Renal pelvis (tissue), 4 donors: Measurements from ENCODE around the gene SYNE3. TPM values are rescaled to one million over a fixed set of nuclear protein-coding genes. Genes with fewer than 3 reads are reported as not detected.
"Not testable (repeated sequence)": the region's sequence is repeated elsewhere in the genome, so short reads cannot be mapped to it uniquely, and the experiment has no call there.

Experiments used
- DNase-seq: peaks from one replicate; pipeline ENCODE4 v3.0.0-alpha.2; 2013
- polyA plus RNA-seq, 3 donors: library from polyadenylated mRNA; unstranded; fragments of 120-200 nt; gene quantifications; one replicate each; pipeline ENCODE4 v1.2.1, GENCODE V29; 2013; ENCODE audit not compliant: insufficient read length in 3 of 3

SYNE3 gene
- polyA plus RNA-seq, 3 donors = 2.0 to 2.9 (median 2.2) TPM

- no peak for DNase-seq
These were observed 9.5 kb upstream of the SYNE3 start for GRCh38 chr14:95525999-95526398.

- DNase-seq = no peak
These were observed 8.5 kb upstream of the SYNE3 start for GRCh38 chr14:95524706-95525512.

GRCh38 chr14:95523815-95524448, 7.5 kb upstream of the SYNE3 start:
- no peak for DNase-seq

- no peak for DNase-seq
These were observed 6.8 kb upstream of the SYNE3 start for GRCh38 chr14:95523051-95523814.

GRCh38 chr14:95522556-95522955, 6.1 kb upstream of the SYNE3 start:
- no peak for DNase-seq

- no peak for DNase-seq
These were observed 5.7 kb upstream of the SYNE3 start for GRCh38 chr14:95522116-95522515.

- DNase-seq = no peak
These were observed 4.6 kb upstream of the SYNE3 start for GRCh38 chr14:95521001-95521400.

GRCh38 chr14:95520346-95520745, 3.9 kb upstream of the SYNE3 start:
- DNase-seq = no peak

GRCh38 chr14:95519699-95520098, 3.2 kb upstream of the SYNE3 start:
- no peak for DNase-seq

GRCh38 chr14:95518045-95518751, 1.7 kb upstream of the SYNE3 start:
- no peak for DNase-seq

GRCh38 chr14:95515596-95516552, 576 bp downstream of the SYNE3 start:
- no peak for DNase-seq

- DNase-seq = no peak
These were observed 1.4 kb downstream of the SYNE3 start for GRCh38 chr14:95515080-95515489.

- DNase-seq = no peak
These were observed 2.0 kb downstream of the SYNE3 start for GRCh38 chr14:95514131-95515079.

- DNase-seq = no peak
These were observed 3.2 kb downstream of the SYNE3 start for GRCh38 chr14:95513291-95513690.

GRCh38 chr14:95511687-95512086, 4.8 kb downstream of the SYNE3 start:
- no peak for DNase-seq

- no peak for DNase-seq
These were observed 5.6 kb downstream of the SYNE3 start for GRCh38 chr14:95510804-95511203.

- not testable (repeated sequence) for DNase-seq
These were observed 6.1 kb downstream of the SYNE3 start for GRCh38 chr14:95510344-95510743.

GRCh38 chr14:95509495-95509894, 7.0 kb downstream of the SYNE3 start:
- no peak for DNase-seq

GRCh38 chr14:95508377-95508776, 8.1 kb downstream of the SYNE3 start:
- no peak for DNase-seq

- no peak for DNase-seq
These were observed 8.7 kb downstream of the SYNE3 start for GRCh38 chr14:95507701-95508103.
